IPS-11a (cell line): ENCODE measurements around the gene SEPHS1.
"Not testable (repeated sequence)": the region's sequence is repeated elsewhere in the genome, so short reads cannot be mapped to it uniquely, and the experiment has no call there.

Source experiments
- H3K4me3 ChIP-seq: one replicate; pipeline ENCODE4 v1.5.1; 2013; ENCODE audit warnings: low read depth, low read length, control low read depth

The SEPHS1 gene, protein sequence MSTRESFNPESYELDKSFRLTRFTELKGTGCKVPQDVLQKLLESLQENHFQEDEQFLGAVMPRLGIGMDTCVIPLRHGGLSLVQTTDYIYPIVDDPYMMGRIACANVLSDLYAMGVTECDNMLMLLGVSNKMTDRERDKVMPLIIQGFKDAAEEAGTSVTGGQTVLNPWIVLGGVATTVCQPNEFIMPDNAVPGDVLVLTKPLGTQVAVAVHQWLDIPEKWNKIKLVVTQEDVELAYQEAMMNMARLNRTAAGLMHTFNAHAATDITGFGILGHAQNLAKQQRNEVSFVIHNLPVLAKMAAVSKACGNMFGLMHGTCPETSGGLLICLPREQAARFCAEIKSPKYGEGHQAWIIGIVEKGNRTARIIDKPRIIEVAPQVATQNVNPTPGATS

DNA sequence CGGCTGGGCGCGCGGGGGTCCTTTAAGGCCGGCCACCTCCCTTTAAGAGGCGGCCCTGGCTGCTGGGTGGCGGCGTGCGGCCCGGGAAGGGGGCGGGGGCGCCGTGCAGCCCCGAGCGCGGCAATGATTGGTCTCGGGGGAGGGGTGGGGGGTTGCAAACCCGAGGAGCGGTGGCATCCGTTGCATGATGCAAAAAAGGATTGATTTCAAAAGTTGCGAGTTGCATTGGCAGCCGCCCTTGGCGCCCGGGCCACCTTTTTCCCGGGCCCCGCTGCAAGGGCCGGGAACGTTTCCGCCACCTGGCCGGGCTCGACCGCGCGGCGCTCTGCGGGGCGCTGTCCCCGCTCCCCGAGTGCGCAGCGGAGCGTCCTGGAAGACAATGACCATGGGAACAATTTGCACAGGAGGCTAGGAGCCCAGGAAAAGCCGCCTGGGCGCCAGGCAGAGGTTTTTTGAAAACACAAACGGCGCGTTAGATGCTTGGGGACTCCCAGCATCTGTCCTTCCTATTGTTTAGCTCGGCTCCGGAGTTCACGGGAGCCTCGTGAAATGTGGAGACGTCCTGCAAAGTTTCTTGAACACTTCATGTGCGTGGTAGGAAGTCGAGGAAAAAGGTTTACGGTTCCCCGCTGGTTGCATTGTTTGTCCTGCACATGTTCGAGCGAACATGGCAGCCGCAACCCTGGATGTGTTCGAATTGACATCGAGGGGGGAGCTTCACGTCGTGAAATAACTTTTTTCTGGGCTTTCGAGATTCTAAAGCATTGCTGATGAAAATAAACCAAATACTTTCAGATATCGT is at the start of gene SEPHS1:
TSS of gene SEPHS1 (minus strand) at position 78 of the 802 bp plus-strand sequence. CDS start 3,343 bp downstream, outside the sequence.
- peak within 1 kb of the TSS; percentile 43 for H3K4me3 ChIP-seq

DNA sequence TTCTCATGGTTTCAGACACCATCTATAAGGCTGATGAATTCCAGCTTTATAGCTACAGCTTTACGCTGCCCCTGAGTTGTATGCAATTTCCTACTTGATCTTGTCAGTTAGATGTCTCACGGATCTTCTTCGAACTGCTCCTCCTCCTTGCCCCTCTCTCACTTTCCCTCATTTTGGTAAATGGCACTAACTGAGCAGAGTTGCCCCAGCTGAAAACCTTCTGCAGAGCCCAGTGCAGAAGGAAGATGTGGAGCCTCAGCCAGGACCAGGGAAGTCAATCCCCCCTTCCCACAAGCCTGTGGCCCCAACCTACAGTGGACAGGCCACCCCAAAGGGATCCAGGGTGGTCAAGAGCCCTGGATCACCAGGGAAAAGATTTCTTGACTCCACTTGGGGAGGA is 49.0 kb upstream of the SEPHS1 start:
- no peak overlapping the region for H3K4me3 ChIP-seq

DNA sequence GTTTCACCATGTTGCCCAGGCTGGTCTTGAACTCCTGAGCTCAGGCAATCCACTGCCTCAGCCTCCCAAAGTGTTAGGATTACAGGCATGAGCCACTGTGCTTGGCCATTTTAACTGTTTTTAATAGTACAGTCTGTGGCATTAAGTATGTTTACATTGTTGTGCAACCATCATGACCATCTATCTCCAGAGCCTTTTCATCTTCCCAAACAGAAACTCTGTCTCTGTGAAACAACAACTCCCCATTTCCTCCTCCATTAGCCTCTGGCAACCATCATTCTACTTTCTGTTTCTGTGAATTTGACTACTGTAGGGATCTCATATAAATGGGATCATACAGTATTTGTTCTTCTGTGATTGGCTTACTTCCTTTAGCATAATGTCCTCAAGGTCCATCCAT is 48.3 kb upstream of the SEPHS1 start:
- H3K4me3 ChIP-seq, result no peak overlapping the region

DNA sequence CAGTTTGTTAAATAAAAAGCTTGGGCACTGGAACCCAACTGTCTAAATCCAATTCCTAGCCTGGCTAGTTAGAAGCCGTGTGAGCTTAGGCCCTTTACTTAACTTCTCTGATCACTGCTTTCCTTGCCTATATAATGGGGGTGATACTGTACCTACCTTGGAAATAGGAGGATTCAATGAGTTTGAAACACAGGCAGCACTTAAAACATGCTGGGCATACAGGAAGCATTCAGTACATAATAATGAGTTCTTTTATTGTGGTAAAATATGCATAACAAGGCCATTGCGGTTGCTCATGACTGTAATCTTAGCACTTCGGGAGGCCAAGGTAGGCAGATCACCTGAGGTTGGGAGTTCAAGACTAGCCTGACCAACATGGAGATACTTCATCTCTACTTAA is 47.4 kb upstream of the SEPHS1 start:
- H3K4me3 ChIP-seq, result no peak overlapping the region

DNA sequence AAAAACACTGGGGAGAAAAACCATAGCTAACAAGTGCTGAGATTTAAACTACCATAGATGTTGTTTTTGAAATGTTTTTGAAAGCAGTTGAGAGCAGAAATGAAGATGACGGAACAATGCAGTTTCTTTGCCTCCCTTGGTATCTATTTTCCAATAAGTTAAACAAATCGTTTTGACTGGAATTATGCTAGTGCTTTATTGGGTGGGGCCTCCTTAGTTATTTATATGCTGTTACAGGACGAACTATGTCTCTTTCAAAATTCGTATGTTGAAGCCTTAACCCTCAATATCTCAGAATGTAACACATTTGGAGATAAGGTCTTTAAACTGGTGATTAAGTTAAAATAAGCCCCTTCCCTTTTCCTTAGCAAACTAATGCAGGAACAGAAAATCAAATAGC is 45.5 kb upstream of the SEPHS1 start:
- no peak overlapping the region for H3K4me3 ChIP-seq

DNA sequence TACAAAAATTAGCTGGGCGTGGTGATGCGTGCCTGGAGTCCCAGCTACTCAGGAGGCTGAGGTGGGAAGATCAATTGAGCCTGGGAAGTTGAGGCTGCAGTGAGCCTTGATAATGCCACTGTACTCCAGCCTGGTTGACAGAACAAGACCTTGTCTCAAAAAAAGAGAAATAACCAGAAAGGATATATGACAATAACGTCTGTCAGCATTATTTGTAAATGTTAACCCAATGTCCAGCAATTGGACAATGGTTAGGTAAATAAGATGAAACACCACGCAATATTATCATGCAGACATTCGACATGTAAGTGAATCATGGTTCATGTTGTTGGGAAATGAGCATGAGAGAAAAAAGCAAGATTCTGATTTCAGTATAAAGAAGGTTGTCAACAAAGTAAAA is 44.6 kb upstream of the SEPHS1 start:
- no peak overlapping the region for H3K4me3 ChIP-seq

DNA sequence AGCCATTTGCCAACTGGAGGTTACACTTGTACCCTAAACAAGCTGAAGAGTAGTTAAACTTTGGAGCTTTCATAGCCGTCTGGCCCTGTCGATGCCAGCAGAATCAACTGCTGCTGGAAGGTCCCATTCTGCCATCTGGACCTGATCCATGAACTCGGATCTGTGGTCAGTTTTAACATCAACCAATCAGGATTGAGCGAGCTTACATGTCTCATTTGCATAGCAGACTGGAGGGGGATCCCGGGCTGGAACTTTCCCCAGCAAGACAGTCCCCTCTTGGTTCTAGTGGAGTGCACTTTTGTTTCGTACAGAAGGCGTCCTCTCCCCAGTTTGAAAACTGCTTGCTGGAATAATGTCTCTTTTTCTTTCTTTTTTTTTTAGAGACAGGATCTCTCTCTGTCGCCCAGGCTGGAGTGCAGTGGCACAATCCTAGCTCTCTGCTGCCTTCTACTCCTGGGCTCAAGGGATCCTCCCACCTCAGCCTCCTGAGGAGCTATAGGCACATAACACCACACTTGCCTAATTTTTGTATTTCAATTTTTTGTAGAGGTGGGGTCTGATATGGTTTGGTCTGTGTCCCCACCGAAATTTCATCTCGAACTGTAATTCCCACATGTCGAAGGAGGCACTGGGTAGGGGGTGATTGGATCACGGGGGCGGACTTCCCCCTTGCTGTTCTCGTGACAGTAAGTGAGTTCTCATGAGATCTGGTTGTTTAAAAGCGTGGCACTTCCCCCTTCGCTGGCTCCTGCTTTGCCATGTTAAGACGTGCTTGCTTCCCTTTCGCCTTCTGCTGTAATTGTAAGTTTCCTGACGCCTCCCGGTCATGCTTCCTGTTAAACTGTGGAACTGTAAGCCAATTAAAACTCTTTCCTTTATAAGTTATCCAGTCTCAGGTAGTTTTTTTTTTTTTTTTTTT is 42.8 kb upstream of the SEPHS1 start:
- no peak overlapping the region for H3K4me3 ChIP-seq

DNA sequence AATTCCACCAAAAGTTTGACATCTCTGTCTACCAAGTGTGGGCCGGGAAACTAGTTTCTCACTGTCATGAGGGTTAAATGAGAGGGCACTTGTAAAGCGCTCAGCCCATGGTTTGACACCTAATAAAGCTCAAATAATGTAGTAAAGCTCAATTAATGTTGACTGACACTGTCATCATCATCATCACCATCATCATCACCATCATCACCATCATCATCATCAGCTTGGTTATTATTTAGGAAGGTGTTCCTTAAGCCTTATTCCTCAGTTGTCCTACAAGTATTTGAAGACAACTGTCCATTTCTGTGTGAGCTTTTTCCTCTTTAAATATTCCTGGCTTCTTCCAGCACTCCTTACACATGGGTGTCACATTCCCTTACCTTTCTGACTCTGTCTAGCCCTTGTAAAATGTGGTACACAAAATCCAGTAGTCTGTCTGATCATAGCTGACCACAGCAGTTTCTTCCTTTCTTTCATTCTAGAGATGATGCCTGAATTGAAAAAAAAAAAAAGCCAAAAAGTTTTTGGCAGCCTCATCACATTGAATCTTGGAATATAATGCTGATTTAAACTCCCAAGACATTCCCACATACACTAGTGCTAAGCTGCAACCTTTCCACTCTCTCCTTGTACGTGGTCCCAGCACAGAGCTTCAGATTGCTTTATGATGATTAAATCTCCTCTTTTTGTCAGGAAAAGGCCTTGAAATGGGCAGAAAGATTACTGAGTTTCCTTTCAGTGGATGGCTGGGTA is 40.6 kb upstream of the SEPHS1 start:
- H3K4me3 ChIP-seq, result no peak overlapping the region

DNA sequence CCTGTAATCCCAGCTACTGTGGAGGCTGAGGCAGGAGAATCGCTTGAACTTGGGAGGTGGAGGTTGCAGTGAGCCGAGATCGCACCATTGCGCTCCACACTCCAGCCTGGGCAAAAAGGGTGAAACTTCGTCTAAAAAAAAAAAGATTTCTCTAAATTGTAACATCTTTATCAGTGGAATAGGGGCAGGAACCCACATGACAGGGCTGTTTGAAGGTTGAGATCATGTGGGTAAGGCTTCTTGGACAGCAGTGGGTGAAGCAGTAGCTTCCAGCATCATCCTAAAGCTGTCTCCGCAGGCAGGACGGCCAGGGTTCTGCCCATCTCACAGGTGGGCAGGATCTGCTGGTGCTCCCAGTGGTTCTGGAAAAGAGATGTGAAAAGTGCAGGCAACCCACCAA is 37.9 kb upstream of the SEPHS1 start:
- no peak overlapping the region for H3K4me3 ChIP-seq

DNA sequence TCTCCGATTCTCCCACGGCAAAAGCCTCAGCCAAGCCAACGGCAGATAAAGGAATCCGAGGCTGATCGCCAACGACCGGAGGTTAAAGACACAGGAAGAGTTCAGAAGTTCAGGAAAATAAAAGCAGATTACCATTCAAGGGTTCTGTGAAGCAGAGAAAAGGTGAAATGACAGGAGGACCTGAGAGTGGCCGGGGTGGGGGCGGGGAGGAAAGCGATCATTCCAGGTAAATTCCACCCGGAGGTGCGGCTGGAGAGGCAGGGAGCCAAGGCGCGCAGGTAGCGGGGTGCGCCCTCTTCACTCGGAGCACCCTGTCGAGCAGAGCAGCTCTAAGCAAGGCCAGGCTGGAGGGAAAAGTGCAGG is 35.3 kb upstream of the SEPHS1 start:
- H3K4me3 ChIP-seq, result no peak overlapping the region

DNA sequence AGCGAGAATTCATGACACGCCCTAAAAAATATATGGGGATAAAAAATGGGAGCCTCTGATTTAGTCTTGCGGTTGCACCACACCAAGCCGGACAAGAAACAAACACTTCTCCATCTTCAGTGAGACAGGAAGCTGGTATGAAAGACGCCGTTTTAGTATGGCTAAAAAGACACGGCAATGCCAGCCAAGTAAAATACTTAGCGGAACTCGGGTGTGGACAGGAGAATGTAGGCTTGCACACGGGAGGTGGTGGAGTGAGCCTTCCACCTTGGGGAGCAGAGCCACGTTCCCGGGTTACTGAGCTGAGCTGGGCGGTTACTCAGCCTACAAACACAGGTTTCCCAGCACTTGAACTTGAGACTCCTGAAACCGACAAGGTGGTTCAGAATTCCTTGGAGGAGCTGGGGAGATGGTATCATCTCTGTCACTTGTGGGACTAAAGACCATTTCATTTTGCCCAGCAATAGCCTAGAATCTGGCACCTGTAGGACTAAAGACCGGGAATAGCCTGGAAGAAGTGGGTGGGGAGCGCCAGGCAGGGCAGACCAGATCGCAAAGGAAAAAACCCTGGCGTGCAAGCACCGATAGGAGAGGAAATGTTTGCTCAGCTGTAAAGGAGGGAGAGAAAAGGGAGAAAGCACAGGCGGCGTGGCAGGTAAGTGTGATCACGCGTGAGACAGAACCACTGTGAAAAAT is 34.8 kb upstream of the SEPHS1 start:
- no peak overlapping the region for H3K4me3 ChIP-seq

DNA sequence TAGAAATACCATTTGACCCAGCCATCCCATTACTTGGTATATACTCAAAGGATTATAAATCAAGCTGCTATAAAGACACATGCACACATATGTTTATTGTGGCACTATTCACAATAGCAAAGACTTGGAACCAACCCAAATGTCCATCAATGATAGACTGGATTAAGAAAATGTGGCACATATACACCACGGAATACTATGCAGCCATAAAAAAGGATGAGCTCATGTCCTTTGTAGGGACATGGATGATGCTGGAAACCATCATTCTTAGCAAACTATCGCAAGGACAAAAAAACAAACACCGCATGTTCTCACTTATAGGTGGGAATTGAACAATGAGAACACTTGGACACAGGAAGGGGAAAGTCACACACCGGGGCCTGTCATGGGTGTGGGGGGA is 31.0 kb upstream of the SEPHS1 start:
- H3K4me3 ChIP-seq, result not testable (repeated sequence)

DNA sequence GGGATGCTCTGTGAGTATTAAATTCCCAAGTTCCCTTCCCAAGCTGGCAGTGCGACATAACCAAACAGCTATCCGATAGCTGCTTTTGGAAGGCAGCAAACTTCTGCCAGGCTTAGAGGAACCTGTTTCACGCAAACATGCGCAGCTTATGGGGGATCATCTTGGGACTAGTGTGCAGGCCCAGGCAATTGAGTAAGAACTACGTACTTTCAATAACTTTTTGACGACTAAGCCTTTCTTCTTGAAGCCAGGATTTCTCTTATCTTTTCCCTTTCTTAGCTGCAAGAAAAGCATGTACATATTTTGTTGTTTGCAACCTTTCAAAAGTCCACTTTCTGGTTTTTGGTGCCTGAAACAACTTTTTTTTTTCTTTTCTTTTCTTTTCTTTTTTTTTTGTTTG is 28.7 kb upstream of the SEPHS1 start:
- H3K4me3 ChIP-seq, result no peak overlapping the region

DNA sequence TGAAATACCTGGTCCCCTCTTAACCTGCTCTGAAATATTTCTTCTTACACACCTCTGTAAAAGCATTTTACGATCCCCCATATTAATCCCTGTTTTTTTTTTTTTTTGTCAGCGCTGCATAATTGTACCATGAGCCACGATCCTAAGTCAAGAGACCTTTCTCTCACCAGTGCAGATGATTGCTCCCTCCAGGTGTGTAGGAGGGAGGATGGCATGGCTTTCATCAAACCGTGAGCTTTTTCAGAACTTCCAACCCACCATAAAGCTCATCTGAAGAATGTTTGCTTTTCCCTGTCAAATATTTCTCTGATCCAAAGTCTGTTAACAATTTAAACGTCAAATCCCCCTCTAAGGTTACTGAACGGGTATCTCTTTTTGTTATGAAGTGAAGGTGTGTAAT is 28.2 kb upstream of the SEPHS1 start:
- no peak overlapping the region for H3K4me3 ChIP-seq

DNA sequence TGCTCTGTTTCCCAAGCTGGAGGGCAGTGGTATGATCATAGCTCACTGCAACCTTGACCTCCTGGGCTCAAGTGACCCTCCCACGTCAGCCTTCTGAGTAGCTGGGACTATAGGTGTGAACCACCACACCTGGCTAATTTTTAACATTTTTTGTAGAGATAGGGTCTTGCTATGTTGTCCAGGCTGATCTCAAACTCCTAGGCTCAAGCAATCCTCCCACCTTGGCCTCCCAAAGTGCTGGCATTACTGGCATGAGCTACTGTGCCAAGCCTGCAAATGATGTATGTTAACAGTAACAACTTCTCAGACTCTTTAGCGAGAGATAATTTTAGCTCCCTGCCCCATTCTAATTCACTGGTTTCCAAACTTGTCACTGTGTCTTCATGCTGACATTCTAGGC is 27.7 kb upstream of the SEPHS1 start:
- no peak overlapping the region for H3K4me3 ChIP-seq

DNA sequence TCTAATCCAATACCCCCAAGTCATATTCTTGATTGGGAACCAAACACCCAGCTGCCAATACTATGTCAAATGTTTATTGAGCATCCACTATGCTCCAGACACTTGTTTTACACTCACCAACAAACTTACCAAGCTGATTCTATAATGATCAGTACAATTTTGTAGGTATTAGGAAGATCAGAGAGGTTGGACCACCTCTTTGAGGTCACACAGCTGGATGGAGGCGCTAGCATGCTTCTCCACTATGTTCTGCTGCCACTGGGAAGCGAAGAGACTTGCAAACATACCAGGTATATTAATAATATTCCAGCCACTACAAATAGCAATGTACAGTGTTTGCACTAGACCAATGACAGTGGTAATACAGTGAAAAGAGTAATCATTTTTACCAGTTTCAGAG is 25.6 kb upstream of the SEPHS1 start:
- no peak overlapping the region for H3K4me3 ChIP-seq

DNA sequence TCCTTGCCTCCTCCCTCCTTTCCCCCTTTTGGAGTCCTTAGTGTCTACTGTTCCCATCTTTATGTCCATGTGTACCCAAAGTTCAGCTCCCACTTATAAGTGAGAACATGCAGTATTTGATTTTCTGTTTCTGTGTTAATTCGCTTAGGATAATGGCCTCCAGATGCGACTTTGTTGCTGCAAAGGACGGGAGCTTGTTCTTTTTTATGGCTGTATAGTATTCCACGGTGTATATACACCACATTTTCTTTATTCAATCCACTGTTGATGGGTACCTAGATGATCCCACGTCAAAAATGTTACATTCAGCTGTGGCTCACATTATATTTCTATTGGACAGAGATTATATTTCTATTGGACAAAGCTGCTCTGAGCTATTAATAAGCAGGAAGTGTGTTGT is 24.4 kb upstream of the SEPHS1 start:
- no peak overlapping the region for H3K4me3 ChIP-seq

DNA sequence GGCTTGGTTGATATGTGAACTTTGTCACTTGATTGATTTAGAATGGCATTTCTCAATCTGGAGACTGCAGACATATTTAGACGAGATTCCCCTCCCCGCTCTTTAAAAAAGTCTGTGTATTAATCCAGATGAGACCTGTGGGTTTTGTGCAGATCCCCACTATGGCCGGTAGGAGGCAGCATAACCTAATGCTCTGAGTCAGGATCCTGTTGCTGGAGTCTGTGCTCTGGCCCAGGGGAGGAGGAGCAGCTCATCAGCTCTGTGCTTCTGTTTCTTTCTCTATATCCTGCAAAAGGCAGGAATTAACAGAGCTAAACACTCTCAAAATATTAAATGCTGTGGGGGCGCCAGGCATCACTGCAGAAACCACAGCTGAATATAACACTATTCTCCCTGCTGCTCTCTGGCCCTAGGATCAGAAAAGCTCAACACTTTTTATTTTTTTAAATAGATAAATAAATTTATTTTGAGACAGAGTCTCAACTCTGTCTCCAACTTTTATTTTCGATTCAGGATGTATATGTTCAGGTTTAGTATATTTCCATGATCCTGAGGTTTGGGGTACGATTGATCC is 23.9 kb upstream of the SEPHS1 start:
- H3K4me3 ChIP-seq, result no peak overlapping the region

DNA sequence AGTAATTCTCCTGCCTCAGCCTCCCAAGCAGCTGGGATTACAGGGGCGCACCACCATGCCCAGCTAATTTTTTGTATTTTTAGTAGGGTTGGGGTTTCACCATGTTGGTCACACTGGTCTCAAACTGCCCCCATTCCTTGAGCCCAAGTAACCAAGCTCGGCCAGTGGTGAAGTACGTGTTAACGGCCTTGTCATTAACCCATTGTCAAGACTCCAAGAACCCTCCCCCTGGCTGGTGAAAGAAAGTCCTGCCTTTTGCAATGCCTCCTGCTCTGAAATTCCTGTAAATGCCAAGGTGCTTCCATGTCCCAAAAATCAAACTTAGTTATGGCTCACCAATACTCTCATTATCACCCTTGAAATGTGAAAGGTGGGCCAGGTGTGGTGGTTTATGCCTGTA is 18.8 kb upstream of the SEPHS1 start:
- no peak overlapping the region for H3K4me3 ChIP-seq

DNA sequence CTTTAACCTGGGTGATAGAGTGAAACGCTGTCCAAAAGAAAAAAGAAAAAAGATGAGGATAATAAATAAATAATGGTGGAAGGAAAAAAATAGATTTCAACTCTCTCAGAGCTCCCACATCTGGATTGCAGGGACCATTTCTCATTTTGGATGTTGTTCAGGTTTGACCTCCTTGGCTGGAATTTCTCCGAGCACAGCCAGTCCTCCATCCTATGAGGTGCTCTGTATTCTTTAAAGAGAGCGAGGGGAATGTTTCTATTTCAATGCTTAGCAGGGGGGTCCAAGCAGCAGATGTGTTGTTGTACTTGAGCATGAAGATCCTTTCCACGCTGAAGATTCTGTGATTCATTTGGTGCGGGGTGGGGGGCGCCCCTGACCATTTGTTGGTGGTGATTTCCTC is 17.7 kb upstream of the SEPHS1 start:
- H3K4me3 ChIP-seq, result no peak overlapping the region
